Measurements from ENCODE around the gene NIPAL1.

The NIPAL1 gene

DNA sequence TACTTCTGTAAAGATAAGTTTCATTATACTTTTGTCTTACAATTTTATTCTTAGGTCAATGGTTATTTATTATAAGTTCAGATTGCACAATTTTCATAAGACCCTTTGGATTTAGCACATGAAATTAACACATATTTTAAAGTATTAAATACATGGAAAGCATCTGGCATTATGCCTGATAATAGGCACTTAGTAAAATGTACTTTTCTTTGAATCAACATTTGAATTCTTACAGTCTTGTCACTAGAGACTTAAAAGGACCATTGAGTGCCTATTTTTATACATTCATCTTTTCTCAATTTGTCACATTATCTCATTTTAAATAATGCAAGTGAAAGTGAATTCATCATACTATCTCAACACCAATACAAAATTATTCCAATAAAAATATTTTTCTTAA, 23.0 kb downstream of the NIPAL1 start:
- no peaks in the 10 kb centered on the region for H3K27me3 ChIP-seq (ENCODE audit: control insufficient read depth, insufficient read depth, low read length)
- H3K9ac ChIP-seq (ENCODE audit: low read depth, low read length) = no peak overlapping the region
- peaks cover 15% of the 10 kb centered on the region for H3K4me1 ChIP-seq (ENCODE audit: control insufficient read depth, insufficient read depth, low read length)
- H3K4me3 ChIP-seq (ENCODE audit: low read depth, low read length) = no peak overlapping the region
- no peak overlapping the region for H3K27ac ChIP-seq (ENCODE audit: low read depth, low read length)
- peaks cover 9% of the 10 kb centered on the region for H3K36me3 ChIP-seq (ENCODE audit: control insufficient read depth, insufficient read depth, low read length)
- H3K9me3 ChIP-seq (ENCODE audit: control insufficient read depth, insufficient read depth, low read length) = no peaks in the 10 kb centered on the region

DNA sequence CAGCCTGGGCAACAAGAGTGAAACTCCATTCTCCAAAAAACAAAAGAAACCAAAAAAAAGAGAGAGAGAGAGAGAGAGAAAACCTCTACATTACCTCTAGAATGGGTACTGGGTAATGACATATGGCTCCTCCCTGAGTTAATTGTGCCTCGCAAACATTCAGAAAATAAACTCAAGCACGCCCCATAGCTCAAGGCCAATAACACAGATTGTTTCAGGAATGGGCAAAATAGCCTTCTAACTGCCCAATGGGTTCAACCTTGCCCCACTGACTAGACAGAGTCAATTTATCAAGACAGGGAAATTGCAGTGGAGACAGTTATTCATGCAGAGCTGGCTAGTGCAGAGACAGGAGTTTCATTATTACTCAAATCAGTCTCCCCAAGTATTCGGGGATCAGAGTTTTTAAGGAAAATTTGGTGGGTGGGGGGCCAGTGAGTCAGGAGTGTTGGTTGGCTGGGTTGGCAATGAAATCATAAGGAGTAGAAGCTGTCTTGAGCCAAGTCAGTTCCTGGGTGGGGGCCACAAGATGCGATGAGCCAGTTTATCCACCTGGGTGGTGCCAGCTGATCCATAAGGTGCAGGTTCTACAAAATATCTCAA, 25.1 kb downstream of the NIPAL1 start:
- peaks cover 15% of the 10 kb centered on the region for H3K4me1 ChIP-seq (ENCODE audit: control insufficient read depth, insufficient read depth, low read length)

DNA sequence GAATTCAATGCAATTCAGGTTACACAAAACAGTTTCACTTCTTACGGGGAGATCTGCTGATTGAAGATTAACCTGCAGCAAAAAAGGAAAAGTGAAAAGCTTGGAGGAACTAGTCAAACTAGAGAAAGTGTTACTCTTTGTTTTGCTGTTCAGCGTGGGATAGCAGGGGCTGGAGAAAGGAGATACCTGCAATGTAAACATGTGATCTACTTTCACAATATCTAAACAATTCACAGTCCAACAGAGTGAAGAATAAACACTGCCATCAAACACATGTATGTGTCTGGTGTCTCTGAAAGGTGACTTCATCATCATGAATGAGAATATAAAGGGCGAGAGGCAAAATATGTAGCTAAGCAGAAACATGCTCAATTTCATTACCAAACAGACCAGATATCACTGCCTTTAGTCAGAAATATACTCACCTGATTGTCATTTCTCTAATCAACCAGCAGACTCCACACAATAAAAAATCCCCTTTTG, 26.4 kb downstream of the NIPAL1 start:
- Histone ChIP-seq H3K9me3 (ENCODE audit: control insufficient read depth, insufficient read depth, low read length) (no peaks in the 10 kb centered on the region), H3K36me3 (ENCODE audit: control insufficient read depth, insufficient read depth, low read length) (no peaks in the 10 kb centered on the region), H3K27ac (ENCODE audit: low read depth, low read length) (no peak overlapping the region), H3K27me3 (ENCODE audit: control insufficient read depth, insufficient read depth, low read length) (no peaks in the 10 kb centered on the region), H3K9ac (ENCODE audit: low read depth, low read length) (no peak overlapping the region), H3K4me1 (ENCODE audit: control insufficient read depth, insufficient read depth, low read length) (peaks cover 15% of the 10 kb centered on the region), H3K4me3 (ENCODE audit: low read depth, low read length) (no peak overlapping the region)

More for the DNA sequence above, 25.1 kb downstream of the NIPAL1 start:
- Histone ChIP-seq H3K9ac (ENCODE audit: low read depth, low read length) (no peak overlapping the region), H3K27me3 (ENCODE audit: control insufficient read depth, insufficient read depth, low read length) (no peaks in the 10 kb centered on the region), H3K4me3 (ENCODE audit: low read depth, low read length) (no peak overlapping the region), H3K36me3 (ENCODE audit: control insufficient read depth, insufficient read depth, low read length) (no peaks in the 10 kb centered on the region), H3K27ac (ENCODE audit: low read depth, low read length) (no peak overlapping the region), H3K9me3 (ENCODE audit: control insufficient read depth, insufficient read depth, low read length) (no peaks in the 10 kb centered on the region)

DNA sequence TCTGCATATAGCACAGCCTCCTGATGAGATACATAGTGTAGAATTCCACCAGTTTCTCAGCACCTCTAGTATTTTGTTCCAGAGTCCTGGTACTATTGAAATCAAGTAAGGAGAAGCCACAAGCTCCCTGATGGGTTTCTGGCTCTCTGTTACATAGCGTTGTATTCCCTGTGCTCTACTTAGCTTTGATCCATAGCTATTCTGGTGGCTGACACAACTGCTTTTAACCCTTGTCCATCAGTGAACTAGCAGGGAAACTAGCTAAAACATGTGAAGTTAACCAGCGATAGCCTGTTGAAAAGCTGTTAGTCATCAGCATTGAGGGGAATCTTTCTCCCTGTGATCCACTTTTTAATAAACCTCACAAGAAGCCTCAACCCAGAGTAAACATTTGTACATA, 26.9 kb downstream of the NIPAL1 start:
- no peaks in the 10 kb centered on the region for H3K9me3 ChIP-seq (ENCODE audit: control insufficient read depth, insufficient read depth, low read length)
- peaks cover 15% of the 10 kb centered on the region for H3K4me1 ChIP-seq (ENCODE audit: control insufficient read depth, insufficient read depth, low read length)
- H3K4me3 ChIP-seq (ENCODE audit: low read depth, low read length) = no peak overlapping the region
- H3K36me3 ChIP-seq (ENCODE audit: control insufficient read depth, insufficient read depth, low read length) = no peaks in the 10 kb centered on the region
- H3K27me3 ChIP-seq (ENCODE audit: control insufficient read depth, insufficient read depth, low read length) = no peaks in the 10 kb centered on the region
- no peak overlapping the region for H3K9ac ChIP-seq (ENCODE audit: low read depth, low read length)
- no peak overlapping the region for H3K27ac ChIP-seq (ENCODE audit: low read depth, low read length)

DNA sequence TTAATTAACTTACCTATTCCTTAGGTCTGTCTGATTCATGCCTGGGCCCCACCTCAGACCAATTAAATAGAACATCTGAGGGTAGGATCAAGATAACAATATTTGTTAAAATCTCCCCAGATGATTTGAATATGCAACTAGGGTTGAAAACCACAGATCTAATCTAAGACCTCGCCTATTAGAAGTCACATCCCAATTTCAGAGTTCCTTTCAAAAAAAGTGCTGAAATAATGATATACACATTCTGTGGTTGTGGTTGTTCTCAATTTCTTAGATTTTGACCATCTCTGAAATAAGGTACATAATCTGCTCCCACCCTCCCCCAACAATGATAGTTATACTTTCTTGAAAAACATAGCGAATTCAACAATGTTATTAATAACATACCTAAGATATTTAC, 27.7 kb downstream of the NIPAL1 start:
- no peak overlapping the region for H3K9ac ChIP-seq (ENCODE audit: low read depth, low read length)
- no peaks in the 10 kb centered on the region for H3K27me3 ChIP-seq (ENCODE audit: control insufficient read depth, insufficient read depth, low read length)
- peaks cover 15% of the 10 kb centered on the region for H3K4me1 ChIP-seq (ENCODE audit: control insufficient read depth, insufficient read depth, low read length)
- no peak overlapping the region for H3K4me3 ChIP-seq (ENCODE audit: low read depth, low read length)
- H3K9me3 ChIP-seq (ENCODE audit: control insufficient read depth, insufficient read depth, low read length) = no peaks in the 10 kb centered on the region
- H3K27ac ChIP-seq (ENCODE audit: low read depth, low read length) = no peak overlapping the region
- H3K36me3 ChIP-seq (ENCODE audit: control insufficient read depth, insufficient read depth, low read length) = no peaks in the 10 kb centered on the region

DNA sequence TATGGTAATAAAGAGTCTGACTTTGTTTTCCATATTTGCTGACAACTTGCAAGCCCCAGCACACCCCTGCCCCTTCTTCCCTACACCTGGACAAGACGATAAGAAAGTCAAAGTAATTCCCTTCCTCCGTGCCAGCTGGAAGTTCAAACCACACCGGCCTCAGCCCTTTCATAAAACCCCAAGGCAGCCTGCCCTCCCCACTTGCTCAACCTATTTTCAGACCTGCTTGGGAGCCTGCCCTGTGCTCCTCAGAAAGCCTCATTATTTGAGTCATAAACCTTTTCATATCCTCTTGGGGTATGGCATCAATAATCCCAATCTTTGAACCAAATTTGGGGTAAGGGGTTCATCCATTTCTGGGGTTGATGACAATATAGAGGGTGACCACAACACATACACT, 29.5 kb downstream of the NIPAL1 start:
- Histone ChIP-seq H3K9me3 (ENCODE audit: control insufficient read depth, insufficient read depth, low read length) (no peaks in the 10 kb centered on the region), H3K4me1 (ENCODE audit: control insufficient read depth, insufficient read depth, low read length) (peaks cover 15% of the 10 kb centered on the region), H3K27ac (ENCODE audit: low read depth, low read length) (no peak overlapping the region), H3K9ac (ENCODE audit: low read depth, low read length) (no peak overlapping the region), H3K4me3 (ENCODE audit: low read depth, low read length) (no peak overlapping the region), H3K27me3 (ENCODE audit: control insufficient read depth, insufficient read depth, low read length) (no peaks in the 10 kb centered on the region), H3K36me3 (ENCODE audit: control insufficient read depth, insufficient read depth, low read length) (no peaks in the 10 kb centered on the region)

DNA sequence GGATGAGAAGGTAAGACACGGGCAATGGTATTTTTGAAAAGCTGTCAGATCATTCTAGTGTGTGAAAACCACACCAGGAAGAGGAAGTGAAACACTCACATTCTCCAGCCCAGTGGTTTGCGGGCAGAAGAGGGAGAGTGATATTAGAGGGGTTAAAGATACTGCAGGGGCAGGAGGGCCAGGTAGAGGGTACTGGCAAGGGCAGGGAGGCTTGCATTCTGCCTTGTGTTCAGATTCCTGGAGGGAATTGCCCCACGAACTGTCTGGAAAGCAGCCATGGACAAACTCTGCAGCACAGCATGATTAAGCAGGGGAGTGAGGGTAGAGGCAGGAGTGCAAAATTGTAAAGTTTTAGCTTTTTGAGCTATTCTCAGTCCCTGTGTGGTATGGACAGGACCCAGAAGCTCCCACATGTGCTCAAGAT, 30.9 kb downstream of the NIPAL1 start:
- H3K9ac ChIP-seq (ENCODE audit: low read depth, low read length) = no peak overlapping the region
- H3K27me3 ChIP-seq (ENCODE audit: control insufficient read depth, insufficient read depth, low read length) = no peaks in the 10 kb centered on the region
- H3K9me3 ChIP-seq (ENCODE audit: control insufficient read depth, insufficient read depth, low read length) = no peaks in the 10 kb centered on the region
- H3K27ac ChIP-seq (ENCODE audit: low read depth, low read length) = no peak overlapping the region
- peaks cover 11% of the 10 kb centered on the region for H3K4me1 ChIP-seq (ENCODE audit: control insufficient read depth, insufficient read depth, low read length)
- no peaks in the 10 kb centered on the region for H3K36me3 ChIP-seq (ENCODE audit: control insufficient read depth, insufficient read depth, low read length)
- H3K4me3 ChIP-seq (ENCODE audit: low read depth, low read length) = no peak overlapping the region

DNA sequence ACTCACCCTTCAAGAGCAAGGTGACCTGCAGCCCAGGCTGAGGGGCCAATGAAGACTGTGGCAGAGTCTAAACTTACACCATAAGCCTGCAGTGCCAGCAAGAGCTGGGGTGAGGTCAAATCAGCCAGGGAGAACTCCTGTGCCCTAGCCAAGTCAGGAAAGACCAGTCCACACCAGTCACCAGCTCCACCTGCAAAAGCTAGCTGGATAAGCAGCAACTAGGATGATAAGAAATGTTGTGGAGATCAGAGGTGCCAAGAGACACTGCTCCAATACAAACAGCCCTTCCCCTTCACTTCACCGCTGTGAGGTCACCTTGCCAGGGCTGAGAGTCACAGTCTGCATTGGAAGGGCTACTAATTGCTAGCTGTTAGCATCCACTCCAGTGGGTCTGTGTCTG, 31.3 kb downstream of the NIPAL1 start:
- no peak overlapping the region for H3K4me3 ChIP-seq (ENCODE audit: low read depth, low read length)
- H3K27me3 ChIP-seq (ENCODE audit: control insufficient read depth, insufficient read depth, low read length) = no peaks in the 10 kb centered on the region
- H3K9me3 ChIP-seq (ENCODE audit: control insufficient read depth, insufficient read depth, low read length) = no peaks in the 10 kb centered on the region
- no peak overlapping the region for H3K27ac ChIP-seq (ENCODE audit: low read depth, low read length)
- no peak overlapping the region for H3K9ac ChIP-seq (ENCODE audit: low read depth, low read length)
- peaks cover 7% of the 10 kb centered on the region; the same call in 1 of the 2 replicates for H3K4me1 ChIP-seq (ENCODE audit: control insufficient read depth, insufficient read depth, low read length)
- H3K36me3 ChIP-seq (ENCODE audit: control insufficient read depth, insufficient read depth, low read length) = no peaks in the 10 kb centered on the region

DNA sequence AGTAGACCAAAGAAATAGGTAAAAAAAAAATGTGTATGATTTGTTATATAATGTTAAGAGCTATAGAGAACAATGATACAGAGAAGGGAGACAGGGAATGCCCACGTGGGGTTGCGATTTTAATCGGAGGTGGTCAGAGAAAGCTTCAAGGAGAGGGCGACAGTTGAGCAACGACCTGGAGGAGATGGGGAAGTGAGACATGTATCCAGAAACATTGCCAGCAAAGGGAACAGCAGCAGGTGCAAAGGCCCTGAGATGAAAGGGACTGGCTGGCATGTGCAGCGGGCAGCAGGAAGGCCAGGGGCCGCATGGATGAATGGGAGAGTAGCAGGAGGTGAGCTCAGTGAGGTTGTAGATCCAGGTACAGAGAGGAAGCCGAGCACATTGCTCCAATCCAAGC, 32.9 kb downstream of the NIPAL1 start:
- Histone ChIP-seq H3K27me3 (ENCODE audit: control insufficient read depth, insufficient read depth, low read length) (no peaks in the 10 kb centered on the region), H3K36me3 (ENCODE audit: control insufficient read depth, insufficient read depth, low read length) (no peaks in the 10 kb centered on the region), H3K27ac (ENCODE audit: low read depth, low read length) (no peak overlapping the region), H3K9me3 (ENCODE audit: control insufficient read depth, insufficient read depth, low read length) (no peaks in the 10 kb centered on the region), H3K4me3 (ENCODE audit: low read depth, low read length) (no peak overlapping the region), H3K9ac (ENCODE audit: low read depth, low read length) (no peak overlapping the region), H3K4me1 (ENCODE audit: control insufficient read depth, insufficient read depth, low read length) (no peaks in the 10 kb centered on the region)

DNA sequence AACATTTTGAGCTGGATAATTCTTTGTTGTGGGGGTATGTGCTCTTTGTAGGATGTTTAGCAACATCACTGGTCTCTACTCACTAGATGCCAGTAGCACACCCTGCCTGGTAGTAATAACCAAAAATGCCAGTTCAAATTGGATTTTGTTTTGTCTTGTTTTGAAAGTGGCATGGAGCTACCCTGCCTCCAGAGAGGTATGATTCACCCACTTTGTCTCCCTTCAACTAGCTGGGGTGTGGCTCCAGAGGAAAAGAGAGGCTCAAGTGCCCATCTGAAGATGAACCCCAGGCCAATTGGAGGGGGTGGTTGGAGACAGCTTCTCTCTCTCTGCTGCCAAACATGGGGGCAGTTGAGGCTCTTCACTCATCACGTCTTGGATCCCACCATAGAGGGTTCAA, 34.5 kb downstream of the NIPAL1 start:
- Histone ChIP-seq H3K36me3 (ENCODE audit: control insufficient read depth, insufficient read depth, low read length) (no peaks in the 10 kb centered on the region), H3K27me3 (ENCODE audit: control insufficient read depth, insufficient read depth, low read length) (no peaks in the 10 kb centered on the region), H3K9ac (ENCODE audit: low read depth, low read length) (no peak overlapping the region), H3K27ac (ENCODE audit: low read depth, low read length) (no peak overlapping the region), H3K4me3 (ENCODE audit: low read depth, low read length) (no peak overlapping the region), H3K4me1 (ENCODE audit: control insufficient read depth, insufficient read depth, low read length) (no peaks in the 10 kb centered on the region), H3K9me3 (ENCODE audit: control insufficient read depth, insufficient read depth, low read length) (no peaks in the 10 kb centered on the region)

DNA sequence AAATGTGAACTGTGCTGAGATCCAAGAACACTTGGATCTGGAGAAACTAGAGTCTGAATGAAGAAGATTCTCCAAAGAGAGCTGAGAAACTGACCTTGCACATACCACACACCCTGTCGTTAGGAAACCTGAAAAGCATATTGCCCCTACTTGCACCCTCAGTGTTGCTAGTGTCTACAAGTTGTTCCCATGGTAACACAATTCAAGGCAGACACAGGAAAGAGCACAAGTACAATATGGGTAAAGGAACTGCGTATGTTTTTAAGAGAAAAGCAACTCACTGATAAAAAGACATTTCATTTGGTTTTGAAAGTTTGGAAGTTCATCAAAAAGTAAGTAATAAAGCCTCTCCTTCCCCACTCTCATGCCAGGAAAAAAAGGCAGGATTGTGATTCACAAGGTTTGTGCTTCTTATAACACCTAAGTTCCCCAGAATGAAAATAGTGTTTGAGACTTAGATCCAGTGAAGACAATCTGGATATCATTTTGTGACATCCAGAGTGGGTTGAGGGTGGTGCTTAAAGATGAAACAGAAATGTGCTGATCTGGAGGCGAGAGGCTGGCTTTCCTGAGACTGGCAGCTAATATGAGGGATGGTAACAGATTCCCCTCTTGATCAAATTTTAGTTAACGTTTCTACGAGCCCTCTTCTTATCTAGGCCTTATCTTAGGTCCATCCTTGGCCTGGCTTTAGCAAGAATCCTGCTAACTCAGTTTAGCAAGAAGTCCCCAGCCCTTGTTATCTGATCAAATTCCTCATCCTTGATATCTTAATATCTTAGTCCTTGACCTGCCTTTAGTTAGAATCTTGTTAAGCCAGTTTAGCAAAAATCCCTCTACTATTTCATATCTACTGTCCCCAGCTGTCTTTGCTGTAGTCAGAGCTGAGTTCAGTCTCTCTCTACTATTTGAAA, 42.3 kb downstream of the NIPAL1 start:
- Histone ChIP-seq H3K27ac (ENCODE audit: low read depth, low read length) (no peak overlapping the region), H3K9me3 (ENCODE audit: control insufficient read depth, insufficient read depth, low read length) (peaks cover 4% of the 10 kb centered on the region; the same call in 1 of the 2 replicates), H3K4me3 (ENCODE audit: low read depth, low read length) (no peak overlapping the region), H3K9ac (ENCODE audit: low read depth, low read length) (no peak overlapping the region), H3K27me3 (ENCODE audit: control insufficient read depth, insufficient read depth, low read length) (no peaks in the 10 kb centered on the region), H3K36me3 (ENCODE audit: control insufficient read depth, insufficient read depth, low read length) (no peaks in the 10 kb centered on the region), H3K4me1 (ENCODE audit: control insufficient read depth, insufficient read depth, low read length) (no peaks in the 10 kb centered on the region)

Data from HUES48 (cell line).